K562 (cell line): Measurements from ENCODE around the gene ZNF330. TPM values are rescaled to one million over a fixed set of nuclear protein-coding genes. Genes with fewer than 3 reads are reported as not detected.

Experiments used
- EP300 ChIP-seq: IDR thresholded peaks from 2 replicates; pipeline ENCODE4 v1.6.1; 2012; ENCODE audit warnings: low read length, improper control_type of control experiment
- FOXK1 ChIP-seq: sonication (generic); formaldehyde crosslinking; IDR thresholded peaks from 2 replicates; pipeline ENCODE4 v1.8.0; 2022; ENCODE audit warnings: missing genetic modification reagents, mild to moderate bottlenecking, borderline replicate concordance
- FOXK2 ChIP-seq, 2 experiments: fragments of 450-650 bp; IDR thresholded peaks in 1 of 2; conservative IDR thresholded peaks in 1 of 2; 2 replicates each; pipeline ENCODE4 v1.6.1; 2016; ENCODE audit warnings: low read depth in 2 of 2, mild to moderate bottlenecking in 1 of 2
- NFE2L1 ChIP-seq: fragments of 450-650 bp; IDR thresholded peaks from 2 replicates; pipeline ENCODE4 v1.6.1; 2016; ENCODE audit warnings: missing genetic modification characterization, low read depth, mild to moderate bottlenecking, missing compliant biosample characterization, moderate library complexity, borderline replicate concordance
- SMARCE1 ChIP-seq: fragments of 450-650 bp; IDR thresholded peaks from 2 replicates; pipeline ENCODE4 v1.7.1; 2016; ENCODE audit warnings: mild to moderate bottlenecking
- TBL1XR1 ChIP-seq, 2 experiments: IDR thresholded peaks; 2 replicates each; pipeline ENCODE4 v1.6.1; 2012; ENCODE audit warnings: improper control_type of control experiment in 2 of 2, low read length in 2 of 2, mild to moderate bottlenecking in 1 of 2
- XRCC4 ChIP-seq: IDR thresholded peaks from one replicate; pipeline ENCODE4 v1.6.1; 2011; ENCODE audit not compliant: insufficient read depth, insufficient read length; ENCODE audit errors: extremely low read depth
- ZNF133 ChIP-seq: fragments of 250-450 bp; sonication (Bioruptor Pico); IDR thresholded peaks from 2 replicates; pipeline ENCODE4 v1.4.0; 2020; ENCODE audit warnings: mild to moderate bottlenecking
- polyA plus RNA-seq, 8 experiments: library from polyadenylated mRNA; depleted of rRNA in 4 of 8; stranded (reverse) in 5 of 8; unstranded in 3 of 8; fragments of >200 nt; fragmentation: Nextera tagmentation in 2 of 8; fragmentation: Illumina TruSeq in 1 of 8; extraction: Ambion mirVana in 2 of 8; extraction: Trizol in 1 of 8; gene quantifications; 2 replicates each; pipeline versions ENCODE4 v1.2.1 to v1.2.3, GENCODE V29; 2011 to 2014; ENCODE audit warnings: inconsistent platforms in 1 of 8, missing spikeins in 1 of 8
- total RNA-seq, 7 experiments: library from RNA; depleted of rRNA in 6 of 7; stranded (reverse); fragments of >200 nt in 6 of 7; fragmentation: Illumina TruSeq in 2 of 7; extraction: Trizol in 2 of 7; gene quantifications; 2 replicates each; pipeline versions ENCODE4 v1.2.1 to v1.2.3, GENCODE V29; 2011 to 2021; ENCODE audit warnings: low replicate concordance in 1 of 7
- TF ChIP-seq, protein P1 (sequence below): fragments of 450-650 bp; formaldehyde crosslinking; IDR thresholded peaks from 2 replicates; pipeline ENCODE4 v1.4.0; 2022; ENCODE audit warnings: missing genetic modification characterization
- TF ChIP-seq, protein P2 (sequence below): fragments of 200-800 bp; sonication (Bioruptor generic); IDR thresholded peaks from 2 replicates; pipeline ENCODE4 v1.6.1; 2016; ENCODE audit warnings: missing genetic modification characterization, missing compliant biosample characterization
- TF ChIP-seq, protein P3 (sequence below): IDR thresholded peaks from 2 replicates; pipeline ENCODE4 v1.6.1; 2014; ENCODE audit warnings: antibody characterized with exemption

ZNF330 gene
- total and polyA plus RNA-seq, 9 of the 15 experiments (the other 6 are each of a cell fraction or from before 2014, with no cell fraction given) = 70.0 to 115 (median 92.0) TPM

DNA sequence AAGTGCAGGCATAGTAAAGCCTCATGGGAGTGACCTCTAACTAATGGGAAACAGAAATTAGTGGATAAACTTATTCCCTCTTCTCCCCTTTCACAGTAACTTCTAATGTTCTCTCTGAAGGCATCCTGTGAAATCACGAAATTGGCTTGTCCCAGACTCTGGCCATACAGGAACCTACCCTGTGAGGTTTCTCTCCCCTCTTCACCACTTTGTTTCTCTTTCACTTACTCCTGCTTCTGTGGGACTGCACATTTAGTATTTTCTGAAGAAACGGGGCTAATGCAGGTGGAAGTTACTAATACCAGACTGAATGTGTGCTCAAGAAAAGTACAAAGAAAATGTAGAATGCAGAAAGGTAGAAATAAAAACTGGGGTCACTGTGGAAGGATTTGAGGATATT, 20.0 kb downstream of the ZNF330 start (continued):
- TF ChIP-seq, protein P1, sequence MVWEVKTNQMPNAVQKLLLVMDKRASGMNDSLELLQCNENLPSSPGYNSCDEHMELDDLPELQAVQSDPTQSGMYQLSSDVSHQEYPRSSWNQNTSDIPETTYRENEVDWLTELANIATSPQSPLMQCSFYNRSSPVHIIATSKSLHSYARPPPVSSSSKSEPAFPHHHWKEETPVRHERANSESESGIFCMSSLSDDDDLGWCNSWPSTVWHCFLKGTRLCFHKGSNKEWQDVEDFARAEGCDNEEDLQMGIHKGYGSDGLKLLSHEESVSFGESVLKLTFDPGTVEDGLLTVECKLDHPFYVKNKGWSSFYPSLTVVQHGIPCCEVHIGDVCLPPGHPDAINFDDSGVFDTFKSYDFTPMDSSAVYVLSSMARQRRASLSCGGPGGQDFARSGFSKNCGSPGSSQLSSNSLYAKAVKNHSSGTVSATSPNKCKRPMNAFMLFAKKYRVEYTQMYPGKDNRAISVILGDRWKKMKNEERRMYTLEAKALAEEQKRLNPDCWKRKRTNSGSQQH (CRISPR knock-in tag) = no peak
- TF ChIP-seq TBL1XR1 (IDR thresholded peaks at IDR 0.05; ENCODE audit: low read length in 2 of 2) (no peak), EP300 (no peak), ZNF133 (CRISPR knock-in tag) (no peak), SMARCE1 (no peak), FOXK1 (CRISPR knock-in tag) (no peak), XRCC4 (no peak), FOXK2 (conservative IDR thresholded peaks at IDR 0.05 in 1 of 2, IDR thresholded peaks at IDR 0.05 in 1 of 2; ENCODE audit: low read depth in 2 of 2) (no peak), NFE2L1 (tag) (no peak)
- TF ChIP-seq, protein P2, sequence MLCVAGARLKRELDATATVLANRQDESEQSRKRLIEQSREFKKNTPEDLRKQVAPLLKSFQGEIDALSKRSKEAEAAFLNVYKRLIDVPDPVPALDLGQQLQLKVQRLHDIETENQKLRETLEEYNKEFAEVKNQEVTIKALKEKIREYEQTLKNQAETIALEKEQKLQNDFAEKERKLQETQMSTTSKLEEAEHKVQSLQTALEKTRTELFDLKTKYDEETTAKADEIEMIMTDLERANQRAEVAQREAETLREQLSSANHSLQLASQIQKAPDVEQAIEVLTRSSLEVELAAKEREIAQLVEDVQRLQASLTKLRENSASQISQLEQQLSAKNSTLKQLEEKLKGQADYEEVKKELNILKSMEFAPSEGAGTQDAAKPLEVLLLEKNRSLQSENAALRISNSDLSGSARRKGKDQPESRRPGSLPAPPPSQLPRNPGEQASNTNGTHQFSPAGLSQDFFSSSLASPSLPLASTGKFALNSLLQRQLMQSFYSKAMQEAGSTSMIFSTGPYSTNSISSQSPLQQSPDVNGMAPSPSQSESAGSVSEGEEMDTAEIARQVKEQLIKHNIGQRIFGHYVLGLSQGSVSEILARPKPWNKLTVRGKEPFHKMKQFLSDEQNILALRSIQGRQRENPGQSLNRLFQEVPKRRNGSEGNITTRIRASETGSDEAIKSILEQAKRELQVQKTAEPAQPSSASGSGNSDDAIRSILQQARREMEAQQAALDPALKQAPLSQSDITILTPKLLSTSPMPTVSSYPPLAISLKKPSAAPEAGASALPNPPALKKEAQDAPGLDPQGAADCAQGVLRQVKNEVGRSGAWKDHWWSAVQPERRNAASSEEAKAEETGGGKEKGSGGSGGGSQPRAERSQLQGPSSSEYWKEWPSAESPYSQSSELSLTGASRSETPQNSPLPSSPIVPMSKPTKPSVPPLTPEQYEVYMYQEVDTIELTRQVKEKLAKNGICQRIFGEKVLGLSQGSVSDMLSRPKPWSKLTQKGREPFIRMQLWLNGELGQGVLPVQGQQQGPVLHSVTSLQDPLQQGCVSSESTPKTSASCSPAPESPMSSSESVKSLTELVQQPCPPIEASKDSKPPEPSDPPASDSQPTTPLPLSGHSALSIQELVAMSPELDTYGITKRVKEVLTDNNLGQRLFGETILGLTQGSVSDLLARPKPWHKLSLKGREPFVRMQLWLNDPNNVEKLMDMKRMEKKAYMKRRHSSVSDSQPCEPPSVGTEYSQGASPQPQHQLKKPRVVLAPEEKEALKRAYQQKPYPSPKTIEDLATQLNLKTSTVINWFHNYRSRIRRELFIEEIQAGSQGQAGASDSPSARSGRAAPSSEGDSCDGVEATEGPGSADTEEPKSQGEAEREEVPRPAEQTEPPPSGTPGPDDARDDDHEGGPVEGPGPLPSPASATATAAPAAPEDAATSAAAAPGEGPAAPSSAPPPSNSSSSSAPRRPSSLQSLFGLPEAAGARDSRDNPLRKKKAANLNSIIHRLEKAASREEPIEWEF (CRISPR knock-in tag) = no peak
- TF ChIP-seq, protein P3, sequence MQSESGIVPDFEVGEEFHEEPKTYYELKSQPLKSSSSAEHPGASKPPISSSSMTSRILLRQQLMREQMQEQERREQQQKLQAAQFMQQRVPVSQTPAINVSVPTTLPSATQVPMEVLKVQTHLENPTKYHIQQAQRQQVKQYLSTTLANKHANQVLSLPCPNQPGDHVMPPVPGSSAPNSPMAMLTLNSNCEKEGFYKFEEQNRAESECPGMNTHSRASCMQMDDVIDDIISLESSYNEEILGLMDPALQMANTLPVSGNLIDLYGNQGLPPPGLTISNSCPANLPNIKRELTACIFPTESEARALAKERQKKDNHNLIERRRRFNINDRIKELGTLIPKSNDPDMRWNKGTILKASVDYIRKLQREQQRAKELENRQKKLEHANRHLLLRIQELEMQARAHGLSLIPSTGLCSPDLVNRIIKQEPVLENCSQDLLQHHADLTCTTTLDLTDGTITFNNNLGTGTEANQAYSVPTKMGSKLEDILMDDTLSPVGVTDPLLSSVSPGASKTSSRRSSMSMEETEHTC = no peak
